Ovary (tissue), 9 donors: ENCODE measurements around the gene PDCD6IP. TPM values are rescaled to one million over a fixed set of nuclear protein-coding genes. Genes with fewer than 3 reads are reported as not detected.
"Not testable (repeated sequence)": the region's sequence is repeated elsewhere in the genome, so short reads cannot be mapped to it uniquely, and the experiment has no call there.

Source experiments
- DNase-seq, 5 donors: peaks; one replicate each; pipeline ENCODE4 v3.0.0-alpha.2; 2019 to 2020
- H3K27ac ChIP-seq, 2 donors: fragments of 200-600 bp; one replicate each; pipeline versions ENCODE4 v1.5.1 to v1.8.0; 2019 to 2022
- H3K27me3 ChIP-seq: fragments of 200-600 bp; one replicate; pipeline ENCODE4 v1.8.0; 2022
- H3K36me3 ChIP-seq: fragments of 200-600 bp; sonication (generic); one replicate; pipeline ENCODE4 v1.5.1; 2019
- H3K4me1 ChIP-seq: one replicate; pipeline ENCODE4 v1.8.1; 2013; ENCODE audit warnings: mild to moderate bottlenecking, moderate library complexity; ENCODE audit not compliant: insufficient read depth
- H3K4me3 ChIP-seq: fragments of 200-600 bp; sonication (generic); one replicate; pipeline ENCODE4 v1.5.1; 2017
- H3K9me3 ChIP-seq, 2 donors: fragments of 200-600 bp in 1 of 2; sonication (generic) in 1 of 2; one replicate each; pipeline versions ENCODE4 v1.5.1 to v1.8.1; 2013 to 2019; ENCODE audit warnings: mild to moderate bottlenecking in 1 of 2, moderate library complexity in 1 of 2
- EP300 ChIP-seq: sonication (generic); formaldehyde crosslinking; IDR thresholded peaks from one replicate; pipeline ENCODE4 v1.6.1; 2017; ENCODE audit warnings: antibody characterized with exemption
- POLR2A ChIP-seq: fragments of 450-650 bp; IDR thresholded peaks from one replicate; pipeline ENCODE4 v1.6.1; 2017; ENCODE audit warnings: antibody characterized with exemption, mild to moderate bottlenecking, moderate library complexity
- WGBS, 3 donors: extraction: QIAGEN DNeasy Blood & Tissue Kit in 1 of 3; methylation state at CpG; one replicate each; pipeline versions ENCODE4 v1.1.5 to v1.1.7; 2013 to 2017; 5-methylcytosine and 5-hydroxymethylcytosine counted together
- intact Hi-C, 4 donors: fragments of 100-400 bp; cut with DNase I; formaldehyde crosslinking; loops; one replicate each; pipeline versions ENCODE4 v1.11.0 to v1.15.1; 2022 to 2023
- polyA plus RNA-seq, 2 donors: library from polyadenylated mRNA; stranded (reverse); fragments of 200-250 nt in 1 of 2; fragments of 350-450 nt in 1 of 2; fragmentation: Illumina TruSeq in 1 of 2; extraction: RNeasy Lipid Tissue Mini Kit (QIAGEN cat#74804) in 1 of 2; gene quantifications; one replicate each; pipeline ENCODE4 v1.2.3, GENCODE V29; 2013 to 2014
- total RNA-seq, 7 donors: library from RNA; depleted of rRNA in 2 of 7; stranded (reverse); fragments of >200 nt in 2 of 7; fragmentation: NEBNext Ultra II Directional in 3 of 7; extraction: Animal tissue kit (Norgen Biotek cat#: 25700) in 3 of 7; gene quantifications; one replicate each; pipeline versions ENCODE4 v1.1.0 to v1.2.4, GENCODE V29; 2016 to 2023
- TF ChIP-seq, protein P1 (sequence below), 3 donors: fragments of 450-650 bp in 2 of 3; fragments of 200-600 bp in 1 of 3; IDR thresholded peaks; one replicate each; pipeline versions ENCODE4 v1.5.1 to v1.8.0; 2016 to 2022; ENCODE audit warnings: antibody characterized with exemption in 3 of 3, mild to moderate bottlenecking in 1 of 3
- donor health status: DM: no; HTN: no; CAD: no; lungs with moderate emphysema.
- donor health status: DM: no; HTN: no; CAD: no.
- donor health status: Bipolar disorder and iron deficiency.
- donor health status: DM: yes; HTN: yes; CAD: no.
- donor health status: DM: no; HTN: no; CAD: no.
- donor health status: DM: yes; HTN: yes; CAD: no.

The PDCD6IP gene
- total and polyA plus RNA-seq, 9 donors: 40.0 to 166 (median 126) TPM

- no peaks in the 10 kb centered on the region for H3K9me3 ChIP-seq
- no peak overlapping the region for H3K27ac ChIP-seq
- no peak overlapping the region for H3K4me3 ChIP-seq
- H3K27me3 ChIP-seq: no peaks in the 10 kb centered on the region
- TF ChIP-seq EP300 (no peak), POLR2A (no peak)
- TF ChIP-seq, protein P1, sequence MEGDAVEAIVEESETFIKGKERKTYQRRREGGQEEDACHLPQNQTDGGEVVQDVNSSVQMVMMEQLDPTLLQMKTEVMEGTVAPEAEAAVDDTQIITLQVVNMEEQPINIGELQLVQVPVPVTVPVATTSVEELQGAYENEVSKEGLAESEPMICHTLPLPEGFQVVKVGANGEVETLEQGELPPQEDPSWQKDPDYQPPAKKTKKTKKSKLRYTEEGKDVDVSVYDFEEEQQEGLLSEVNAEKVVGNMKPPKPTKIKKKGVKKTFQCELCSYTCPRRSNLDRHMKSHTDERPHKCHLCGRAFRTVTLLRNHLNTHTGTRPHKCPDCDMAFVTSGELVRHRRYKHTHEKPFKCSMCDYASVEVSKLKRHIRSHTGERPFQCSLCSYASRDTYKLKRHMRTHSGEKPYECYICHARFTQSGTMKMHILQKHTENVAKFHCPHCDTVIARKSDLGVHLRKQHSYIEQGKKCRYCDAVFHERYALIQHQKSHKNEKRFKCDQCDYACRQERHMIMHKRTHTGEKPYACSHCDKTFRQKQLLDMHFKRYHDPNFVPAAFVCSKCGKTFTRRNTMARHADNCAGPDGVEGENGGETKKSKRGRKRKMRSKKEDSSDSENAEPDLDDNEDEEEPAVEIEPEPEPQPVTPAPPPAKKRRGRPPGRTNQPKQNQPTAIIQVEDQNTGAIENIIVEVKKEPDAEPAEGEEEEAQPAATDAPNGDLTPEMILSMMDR (IDR thresholded peaks at IDR 0.05): no peak
- no peaks in the 10 kb centered on the region for H3K4me1 ChIP-seq
- DNase-seq: no peak
- H3K36me3 ChIP-seq: no peaks in the 10 kb centered on the region
- intact Hi-C loops: no loop called here
- 59 to 62% (median 60%) methylated on average over 2 of the region's 2 CpGs for WGBS, 3 donors
Measured at GRCh38 chr3:33773637-33774036, 24.8 kb upstream of the PDCD6IP start.

DNA sequence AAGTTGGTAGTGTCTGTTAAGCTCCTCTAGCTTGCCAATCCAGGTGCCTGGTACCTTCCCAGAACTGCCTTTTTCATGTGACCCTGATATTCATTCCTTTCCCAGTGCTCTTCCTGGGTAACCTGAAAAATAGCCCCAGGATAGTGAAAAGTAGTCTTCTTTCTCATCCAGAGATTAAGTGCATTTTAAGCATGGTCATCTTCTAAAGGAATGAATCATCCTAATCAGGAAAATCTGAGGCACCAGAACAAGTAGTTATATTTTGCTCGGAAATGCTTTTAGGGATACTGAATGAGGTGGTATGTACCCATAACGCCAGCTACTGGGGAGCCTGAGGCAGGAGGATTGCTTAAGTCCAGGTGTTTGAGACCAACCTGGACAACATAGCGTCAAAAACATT, 23.1 kb upstream of the PDCD6IP start:
- DNase-seq: no peak
- Histone ChIP-seq H3K27ac (no peak overlapping the region), H3K4me1 (no peaks in the 10 kb centered on the region), H3K4me3 (no peak overlapping the region), H3K9me3 (no peaks in the 10 kb centered on the region), H3K36me3 (no peaks in the 10 kb centered on the region), H3K27me3 (no peaks in the 10 kb centered on the region)
- TF ChIP-seq EP300: no peak
- TF ChIP-seq POLR2A: no peak
- TF ChIP-seq, protein P1 (IDR thresholded peaks at IDR 0.05): no peak
- intact Hi-C loops: no loop called here
- WGBS, 3 donors: 87 to 89% (median 88%) methylated on average over 3 of the region's 3 CpGs

GRCh38 chr3:33777996-33778395, 20.4 kb upstream of the PDCD6IP start:
- Histone ChIP-seq H3K27ac (no peak overlapping the region), H3K4me3 (no peak overlapping the region), H3K36me3 (no peaks in the 10 kb centered on the region), H3K4me1 (no peaks in the 10 kb centered on the region), H3K27me3 (no peaks in the 10 kb centered on the region), H3K9me3 (no peaks in the 10 kb centered on the region)
- intact Hi-C loops: no loop called here
- no peak for DNase-seq
- WGBS, 3 donors: 92 to 98% (median 94%) methylated on average over 3 of the region's 3 CpGs
- TF ChIP-seq EP300 (no peak), POLR2A (no peak)
- TF ChIP-seq, protein P1 (IDR thresholded peaks at IDR 0.05): no peak

GRCh38 chr3:33779751-33780150, 18.7 kb upstream of the PDCD6IP start:
- intact Hi-C loops: loop anchor here in 3 of 4 donors (10.0 kb wide), 1 partner anchor 145 kb away; no protein-coding TSS in a partner anchor
- Histone ChIP-seq H3K4me1 (no peaks in the 10 kb centered on the region), H3K27ac (no peak overlapping the region), H3K27me3 (no peaks in the 10 kb centered on the region), H3K36me3 (no peaks in the 10 kb centered on the region), H3K4me3 (no peak overlapping the region), H3K9me3 (no peaks in the 10 kb centered on the region)
- DNase-seq: no peak
- TF ChIP-seq EP300: no peak
- no peak for TF ChIP-seq POLR2A
- TF ChIP-seq, protein P1 (IDR thresholded peaks at IDR 0.05): no peak
- 14 to 32% (median 21%) methylated on average over 3 of the region's 3 CpGs for WGBS, 3 donors

- intact Hi-C loops: loop anchor here in 3 of 4 donors (10.0 kb wide), 1 partner anchor 147 kb away; no protein-coding TSS in a partner anchor
- H3K27ac ChIP-seq, H3K36me3 ChIP-seq, DNase-seq, H3K4me3 ChIP-seq, H3K4me1 ChIP-seq, H3K27me3 ChIP-seq, H3K9me3 ChIP-seq: not testable (repeated sequence)
- WGBS, 3 donors: 94 to 95% (median 95%) methylated on average over 6 of the region's 6 CpGs
Measured at GRCh38 chr3:33781413-33781812, 17.0 kb upstream of the PDCD6IP start.
